Neural crest cell (in vitro differentiated cells): ENCODE results near the gene HDAC3. TPM values are rescaled to one million over a fixed set of nuclear protein-coding genes. Genes with fewer than 3 reads are reported as not detected.

ENCODE experiments used
- DNase-seq: peaks from one replicate; pipeline ENCODE4 v3.0.0; 2021; ENCODE audit warnings: low read depth, mixed read lengths, low spot score
- H3K27ac Mint-ChIP-seq: one replicate; pipeline ENCODE4 v1.8.0; 2021; ENCODE audit warnings: mild to moderate bottlenecking, mixed read lengths; ENCODE audit not compliant: unreplicated experiment
- H3K27me3 Mint-ChIP-seq: 2 replicates; pipeline ENCODE4 v1.8.0; 2021; ENCODE audit warnings: low read depth, mild to moderate bottlenecking, mixed read lengths
- H3K36me3 Mint-ChIP-seq: 2 replicates; pipeline ENCODE4 v1.8.0; 2021; ENCODE audit warnings: low read depth, mild to moderate bottlenecking, mixed read lengths
- H3K4me1 Mint-ChIP-seq: 2 replicates; pipeline ENCODE4 v1.8.0; 2021; ENCODE audit warnings: mixed read lengths
- H3K4me3 Mint-ChIP-seq: one replicate; pipeline ENCODE4 v1.8.0; 2021; ENCODE audit warnings: mild to moderate bottlenecking, mixed read lengths
- H3K9me3 Mint-ChIP-seq: 2 replicates; pipeline ENCODE4 v1.8.0; 2021; ENCODE audit warnings: mixed read lengths
- total RNA-seq: library from RNA; stranded (reverse); gene quantifications from 2 replicates; pipeline ENCODE4 v1.2.1, GENCODE V29; 2021
- TF ChIP-seq, protein P1 (sequence below): fragments of 200-600 bp; sonication (generic); conservative IDR thresholded peaks from 2 replicates; pipeline ENCODE4 v1.5.0; 2021; ENCODE audit warnings: antibody characterized with exemption, mild to moderate bottlenecking

HDAC3 gene
- total RNA-seq, 1 donor from 2014 or later = 114 TPM

GRCh38 chr5:141646026-141646425, 9.4 kb upstream of the HDAC3 start:
- peaks cover 7% of the 10 kb centered on the region for H3K4me1 Mint-ChIP-seq
- no peaks in the 10 kb centered on the region for H3K9me3 Mint-ChIP-seq
- H3K36me3 Mint-ChIP-seq = no peaks in the 10 kb centered on the region
- peak overlapping the region; percentile 8 for H3K4me3 Mint-ChIP-seq
- H3K27ac Mint-ChIP-seq = no peak overlapping the region
- TF ChIP-seq, protein P1, sequence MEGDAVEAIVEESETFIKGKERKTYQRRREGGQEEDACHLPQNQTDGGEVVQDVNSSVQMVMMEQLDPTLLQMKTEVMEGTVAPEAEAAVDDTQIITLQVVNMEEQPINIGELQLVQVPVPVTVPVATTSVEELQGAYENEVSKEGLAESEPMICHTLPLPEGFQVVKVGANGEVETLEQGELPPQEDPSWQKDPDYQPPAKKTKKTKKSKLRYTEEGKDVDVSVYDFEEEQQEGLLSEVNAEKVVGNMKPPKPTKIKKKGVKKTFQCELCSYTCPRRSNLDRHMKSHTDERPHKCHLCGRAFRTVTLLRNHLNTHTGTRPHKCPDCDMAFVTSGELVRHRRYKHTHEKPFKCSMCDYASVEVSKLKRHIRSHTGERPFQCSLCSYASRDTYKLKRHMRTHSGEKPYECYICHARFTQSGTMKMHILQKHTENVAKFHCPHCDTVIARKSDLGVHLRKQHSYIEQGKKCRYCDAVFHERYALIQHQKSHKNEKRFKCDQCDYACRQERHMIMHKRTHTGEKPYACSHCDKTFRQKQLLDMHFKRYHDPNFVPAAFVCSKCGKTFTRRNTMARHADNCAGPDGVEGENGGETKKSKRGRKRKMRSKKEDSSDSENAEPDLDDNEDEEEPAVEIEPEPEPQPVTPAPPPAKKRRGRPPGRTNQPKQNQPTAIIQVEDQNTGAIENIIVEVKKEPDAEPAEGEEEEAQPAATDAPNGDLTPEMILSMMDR = no peak
- no peak for DNase-seq
- H3K27me3 Mint-ChIP-seq = no peaks in the 10 kb centered on the region

DNA sequence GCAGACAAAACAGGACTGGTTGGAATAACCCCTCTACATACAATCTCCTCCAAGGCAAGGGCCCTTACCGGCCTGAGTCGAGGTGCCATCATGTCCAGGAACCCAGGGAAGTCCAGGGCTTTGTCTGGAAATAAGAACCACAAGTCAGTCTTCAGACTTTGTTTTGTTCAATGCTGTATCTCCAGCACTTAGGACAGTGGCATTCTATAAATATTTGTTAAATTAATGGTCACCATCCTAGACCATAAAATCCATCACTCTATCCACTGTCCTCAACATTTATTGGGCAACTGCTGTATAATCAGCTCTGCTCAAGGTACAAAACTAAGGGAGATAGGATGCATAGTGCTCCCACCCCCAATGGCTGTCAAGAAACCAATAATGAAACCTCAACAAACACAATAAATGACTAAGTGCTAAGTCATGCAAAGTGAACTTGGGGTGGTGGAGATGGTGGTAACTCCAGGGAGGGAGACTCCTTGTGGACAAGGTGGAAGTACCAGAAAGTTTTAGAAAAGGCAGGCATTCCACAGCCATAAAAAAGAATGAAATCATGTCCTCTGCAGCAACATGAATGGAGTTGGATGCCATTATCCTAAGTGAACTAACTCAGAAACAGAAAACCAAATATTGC, 5.1 kb upstream of the HDAC3 start:
- Mint-ChIP-seq H3K4me3 (peak overlapping the region; percentile 25), H3K27me3 (peaks cover 2% of the 10 kb centered on the region), H3K9me3 (no peaks in the 10 kb centered on the region), H3K4me1 (peaks cover 11% of the 10 kb centered on the region), H3K27ac (no peak overlapping the region), H3K36me3 (no peaks in the 10 kb centered on the region)
- TF ChIP-seq, protein P1 = no peak
- no peak for DNase-seq

GRCh38 chr5:141640698-141641097, 4.0 kb upstream of the HDAC3 start:
- peak overlapping the region; percentile 52 for H3K4me3 Mint-ChIP-seq
- TF ChIP-seq, protein P1 = no peak
- no peaks in the 10 kb centered on the region for H3K36me3 Mint-ChIP-seq
- H3K27me3 Mint-ChIP-seq = peaks cover 2% of the 10 kb centered on the region
- no peaks in the 10 kb centered on the region for H3K9me3 Mint-ChIP-seq
- peaks cover 18% of the 10 kb centered on the region for H3K4me1 Mint-ChIP-seq
- no peak for DNase-seq
- H3K27ac Mint-ChIP-seq = no peak overlapping the region

- TF ChIP-seq, protein P1 = no peak
- Mint-ChIP-seq H3K9me3 (no peaks in the 10 kb centered on the region), H3K4me1 (peaks cover 24% of the 10 kb centered on the region), H3K27me3 (peaks cover 2% of the 10 kb centered on the region), H3K4me3 (peak overlapping the region; percentile 52), H3K36me3 (no peaks in the 10 kb centered on the region), H3K27ac (no peak overlapping the region)
- DNase-seq = no peak
These were observed 3.4 kb upstream of the HDAC3 start for GRCh38 chr5:141640051-141640415.

DNA sequence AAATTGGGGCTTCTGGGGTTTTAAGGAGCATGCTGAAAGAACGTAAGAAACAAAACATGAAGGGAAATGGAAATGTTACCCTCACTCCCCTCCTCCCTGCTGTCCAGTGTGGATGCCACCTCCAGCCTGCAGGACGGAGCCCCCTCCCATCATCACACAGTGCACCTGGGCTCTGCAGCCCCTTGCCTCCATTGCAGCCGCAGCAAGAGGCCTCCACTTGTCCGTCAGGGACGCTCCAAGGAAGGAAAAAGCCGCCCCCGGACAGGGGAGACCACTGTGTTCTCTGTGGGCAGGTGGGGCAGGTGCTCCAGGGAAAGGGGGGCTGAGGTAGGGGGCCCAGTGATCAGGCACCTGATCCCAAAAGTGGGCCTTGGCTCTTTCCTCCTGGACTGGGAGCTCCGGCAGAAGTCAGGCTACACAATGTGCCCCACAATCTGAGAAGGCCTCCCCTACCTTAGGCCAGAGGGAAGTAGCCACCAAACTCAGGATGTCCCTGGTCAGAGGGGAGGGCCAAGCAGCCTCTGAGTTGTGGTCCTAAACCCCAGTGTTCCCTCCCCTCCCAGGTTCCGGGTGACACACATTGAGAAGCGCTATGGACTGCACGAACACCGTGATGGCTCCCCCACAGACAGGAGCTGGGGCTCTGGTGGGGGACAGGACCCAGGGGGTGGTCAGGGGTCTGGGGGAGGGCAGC, 2.9 kb upstream of the HDAC3 start:
- no peaks in the 10 kb centered on the region for H3K36me3 Mint-ChIP-seq
- TF ChIP-seq, protein P1 = no peak
- peak overlapping the region; percentile 87 for H3K4me3 Mint-ChIP-seq
- H3K4me1 Mint-ChIP-seq = peaks cover 28% of the 10 kb centered on the region
- no peak overlapping the region for H3K27ac Mint-ChIP-seq
- H3K27me3 Mint-ChIP-seq = peaks cover 2% of the 10 kb centered on the region
- no peak for DNase-seq
- H3K9me3 Mint-ChIP-seq = no peaks in the 10 kb centered on the region
